MV-4-11 (cell line): Measurements from ENCODE around the gene EPM2AIP1.
"Not testable (repeated sequence)": the region's sequence is repeated elsewhere in the genome, so short reads cannot be mapped to it uniquely, and the experiment has no call there.

ENCODE experiments used
- DNase-seq: peaks from one replicate; lab custom pipeline; 2025; lab: John Stamatoyannopoulos, UW

EPM2AIP1 gene

GRCh38 chr3:36954452-36955134 is 38.3 kb downstream of the EPM2AIP1 start:
- DNase-seq: no peak

GRCh38 chr3:36947814-36948213 is 45.1 kb downstream of the EPM2AIP1 start:
- DNase-seq: not testable (repeated sequence)

GRCh38 chr3:36945333-36945980 is 47.5 kb downstream of the EPM2AIP1 start:
- no peak for DNase-seq

- no peak for DNase-seq
Measured at GRCh38 chr3:36944641-36945270, 48.2 kb downstream of the EPM2AIP1 start, which contains the start of gene TRANK1. TSS of gene TRANK1 (minus strand) at chr3:36945054. CDS start at chr3:36944809, 245 bp downstream.

- DNase-seq: peak; percentile 14
Measured at GRCh38 chr3:36944012-36944640, 48.8 kb downstream of the EPM2AIP1 start.

GRCh38 chr3:36943601-36944000 is 49.3 kb downstream of the EPM2AIP1 start:
- no peak for DNase-seq

- no peak for DNase-seq
Measured at GRCh38 chr3:36942638-36943248, 50.2 kb downstream of the EPM2AIP1 start.

- no peak for DNase-seq
Measured at GRCh38 chr3:36941658-36942057, 51.3 kb downstream of the EPM2AIP1 start.

GRCh38 chr3:36941162-36941561 is 51.8 kb downstream of the EPM2AIP1 start:
- DNase-seq: no peak

- DNase-seq: no peak
Measured at GRCh38 chr3:36937492-36937891, 55.4 kb downstream of the EPM2AIP1 start.
